Measurements from ENCODE around the gene MKNK2. TPM values are rescaled to one million over a fixed set of nuclear protein-coding genes. Genes with fewer than 3 reads are reported as not detected.

MKNK2 gene
- total and polyA plus RNA-seq, 2 of the 13 experiments (the other 11 are each of a cell fraction or from before 2014, with no cell fraction given), result 44.9 to 112 TPM

GRCh38 chr19:2050349-2050990 lies 574 bp downstream of the MKNK2 start:
- BruUV-seq (replicated peaks), result no TSS peak
- Histone ChIP-seq H3K27ac (ENCODE audit: extremely low read length, insufficient read depth, low read length) (peak overlapping the region; percentile 63), H2AFZ (ENCODE audit: low read length) (no peak overlapping the region), H3K4me1 (ENCODE audit: insufficient read depth, low read length) (peaks cover 72% of the 10 kb centered on the region), H3K9me3 (ENCODE audit: low read length) (no peaks in the 10 kb centered on the region), H3K79me2 (ENCODE audit: insufficient read depth, low read length) (peaks cover 34% of the 10 kb centered on the region), H3K4me3 (replicated peaks in 1 of 3; ENCODE audit: insufficient read depth in 1 of 3, low read depth in 2 of 3, low read length in 3 of 3) (peak overlapping the region; percentile 92 to 94 (median 93)), H3K4me2 (ENCODE audit: low read depth, low read length) (peak overlapping the region; percentile 88), H3K27me3 (ENCODE audit: control insufficient read depth in 1 of 2, insufficient read depth in 2 of 2, low read length in 2 of 2) (no peaks in the 10 kb centered on the region), H3K36me3 (replicated peaks in 1 of 2; ENCODE audit: control insufficient read depth in 1 of 2, insufficient read depth in 2 of 2, low read length in 2 of 2) (peaks cover 5 to 16% of the 10 kb centered on the region in 2 experiments), H3K9ac (ENCODE audit: insufficient read depth, low read depth, low read length) (peak overlapping the region; percentile 86), H4K20me1 (ENCODE audit: insufficient read depth, low read length) (peaks cover 40% of the 10 kb centered on the region)
- FAIRE-seq (no peak), DNase-seq (ENCODE audit: low spot score) (no peak), ATAC-seq (peak; percentile 11)
- intact Hi-C loops (cut with micrococcal nuclease; ENCODE audit: unreplicated experiment) (no loop called here), in situ Hi-C loops (cut with HindIII; ENCODE audit: extremely low pct_ligation_motif_present, low pct_unique_long_range_greater_than_20kb) (no loop called here)
- ChIA-PET POLR2A (interaction anchor here (1.1 to 2.4 kb wide), 7 partner anchors 9 to 35 kb away, joined by 6 to 26 read pairs (median 8); partner anchors contain the start of gene BTBD2), CTCF (ENCODE audit: low intra/inter-chr PET ratio, low total read pairs) (no interaction called here)
- WGBS (ENCODE audit: low lambda C conversion rate), result no CpG with 5 or more reads among the region's 49 CpGs
- TF ChIP-seq ZNF879 (CRISPR knock-in tag; IDR thresholded peaks at IDR 0.05), result no peak; the same call in 1 of the 2 replicates
- TF ChIP-seq MZF1 (CRISPR knock-in tag; IDR thresholded peaks at IDR 0.05; ENCODE audit: borderline replicate concordance), result no peak
- TF ChIP-seq SMC3 (IDR thresholded peaks at IDR 0.05; ENCODE audit: low read length), result no peak
- TF ChIP-seq PHF8 (CRISPR knock-in tag; IDR thresholded peaks at IDR 0.05), result 0 out of 2 replicates have a peak, but pooled peaks have one; percentile 39
- no peak for TF ChIP-seq HNRNPH1 (optimal IDR thresholded peaks at IDR 0.05; ENCODE audit: low read depth, low read length)
- TF ChIP-seq KAT8 (CRISPR knock-in tag; IDR thresholded peaks at IDR 0.05), result 0 out of 2 replicates have a peak, but pooled peaks have one; percentile 2
- TF ChIP-seq ZNF282 (IDR thresholded peaks at IDR 0.05; ENCODE audit: partially characterized antibody), result no peak
- TF ChIP-seq NCOR1 (IDR thresholded peaks at IDR 0.05; ENCODE audit: borderline replicate concordance, low read length), result no peak
- TF ChIP-seq E2F2 (CRISPR knock-in tag; IDR thresholded peaks at IDR 0.05; ENCODE audit: borderline replicate concordance), result no peak
- no peak for TF ChIP-seq NFATC3 (CRISPR knock-in tag; IDR thresholded peaks at IDR 0.05)
- TF ChIP-seq ZNF773 (CRISPR knock-in tag; IDR thresholded peaks at IDR 0.05; ENCODE audit: borderline replicate concordance), result no peak
- TF ChIP-seq NONO (IDR thresholded peaks at IDR 0.05), result no peak
- TF ChIP-seq NONO (CRISPR knock-in tag; conservative IDR thresholded peaks at IDR 0.05), result peak; percentile 8; the same call in 1 of the 2 replicates
- no peak for TF ChIP-seq FOXA1 (IDR thresholded peaks at IDR 0.05)
- TF ChIP-seq FOXA1 (CRISPR knock-in tag; IDR thresholded peaks at IDR 0.05), result no peak
- TF ChIP-seq CEBPZ (IDR thresholded peaks at IDR 0.05; ENCODE audit: low read length), result no peak
- TF ChIP-seq IKZF1 (IDR thresholded peaks at IDR 0.05), result no peak
- no peak for TF ChIP-seq PTBP1 (IDR thresholded peaks at IDR 0.05; ENCODE audit: low read depth, low read length, poor library complexity, severe bottlenecking)
- no peak for TF ChIP-seq CEBPG (CRISPR knock-in tag; IDR thresholded peaks at IDR 0.05)
- no peak for TF ChIP-seq ZNF3 (CRISPR knock-in tag; IDR thresholded peaks at IDR 0.05)
- TF ChIP-seq ZNF230 (CRISPR knock-in tag; IDR thresholded peaks at IDR 0.05), result 0 out of 2 replicates have a peak, but pooled peaks have one; percentile 16
- no peak for TF ChIP-seq NR2C2 (CRISPR knock-in tag; IDR thresholded peaks at IDR 0.05; ENCODE audit: borderline replicate concordance)
- no peak for TF ChIP-seq ZNF292 (CRISPR knock-in tag; IDR thresholded peaks at IDR 0.05; ENCODE audit: borderline replicate concordance, low read depth)

All from HepG2 (cell line).